Activated T-cell treated with anti-CD3 and anti-CD28 coated beads for 4 hours (primary cell): Measurements from ENCODE around the gene SMOC1.

Source experiments
- DNase-seq: peaks from one replicate; pipeline ENCODE4 v3.0.0-alpha.2; 2020

Gene SMOC1, protein sequence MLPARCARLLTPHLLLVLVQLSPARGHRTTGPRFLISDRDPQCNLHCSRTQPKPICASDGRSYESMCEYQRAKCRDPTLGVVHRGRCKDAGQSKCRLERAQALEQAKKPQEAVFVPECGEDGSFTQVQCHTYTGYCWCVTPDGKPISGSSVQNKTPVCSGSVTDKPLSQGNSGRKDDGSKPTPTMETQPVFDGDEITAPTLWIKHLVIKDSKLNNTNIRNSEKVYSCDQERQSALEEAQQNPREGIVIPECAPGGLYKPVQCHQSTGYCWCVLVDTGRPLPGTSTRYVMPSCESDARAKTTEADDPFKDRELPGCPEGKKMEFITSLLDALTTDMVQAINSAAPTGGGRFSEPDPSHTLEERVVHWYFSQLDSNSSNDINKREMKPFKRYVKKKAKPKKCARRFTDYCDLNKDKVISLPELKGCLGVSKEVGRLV

DNA sequence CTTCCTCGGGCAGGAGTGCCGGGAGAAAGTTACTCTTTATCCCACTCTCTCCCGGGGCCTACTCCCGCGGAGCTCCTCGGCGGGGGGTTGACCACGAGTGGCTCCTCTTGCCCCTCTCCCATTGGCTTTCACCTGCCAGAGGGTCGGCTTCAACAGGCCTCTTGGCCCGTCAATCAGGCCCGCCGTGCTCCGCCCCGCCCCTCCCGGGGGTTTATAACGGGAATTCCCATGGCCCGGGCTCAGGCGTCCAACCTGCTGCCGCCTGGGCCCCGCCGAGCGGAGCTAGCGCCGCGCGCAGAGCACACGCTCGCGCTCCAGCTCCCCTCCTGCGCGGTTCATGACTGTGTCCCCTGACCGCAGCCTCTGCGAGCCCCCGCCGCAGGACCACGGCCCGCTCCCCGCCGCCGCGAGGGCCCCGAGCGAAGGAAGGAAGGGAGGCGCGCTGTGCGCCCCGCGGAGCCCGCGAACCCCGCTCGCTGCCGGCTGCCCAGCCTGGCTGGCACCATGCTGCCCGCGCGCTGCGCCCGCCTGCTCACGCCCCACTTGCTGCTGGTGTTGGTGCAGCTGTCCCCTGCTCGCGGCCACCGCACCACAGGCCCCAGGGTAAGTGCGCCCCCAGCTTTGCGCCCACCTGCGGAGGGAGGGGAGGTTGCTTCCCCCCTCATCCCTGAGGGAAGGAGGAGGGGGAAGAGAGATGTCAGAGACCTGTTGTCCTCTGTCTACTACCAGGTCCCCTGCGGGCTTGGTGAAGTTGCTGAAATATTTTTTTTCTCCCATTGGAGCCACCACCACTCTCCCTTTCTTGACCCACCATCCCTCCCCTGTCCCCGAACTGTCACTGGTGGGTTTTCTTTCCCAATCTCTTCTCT is at the start of gene SMOC1:
Gene SMOC1, plus strand, starts transcription at position 242 of the 869 bp plus-strand sequence. Its CDS starts 263 bp downstream, at position 505.
- no peak for DNase-seq

DNA sequence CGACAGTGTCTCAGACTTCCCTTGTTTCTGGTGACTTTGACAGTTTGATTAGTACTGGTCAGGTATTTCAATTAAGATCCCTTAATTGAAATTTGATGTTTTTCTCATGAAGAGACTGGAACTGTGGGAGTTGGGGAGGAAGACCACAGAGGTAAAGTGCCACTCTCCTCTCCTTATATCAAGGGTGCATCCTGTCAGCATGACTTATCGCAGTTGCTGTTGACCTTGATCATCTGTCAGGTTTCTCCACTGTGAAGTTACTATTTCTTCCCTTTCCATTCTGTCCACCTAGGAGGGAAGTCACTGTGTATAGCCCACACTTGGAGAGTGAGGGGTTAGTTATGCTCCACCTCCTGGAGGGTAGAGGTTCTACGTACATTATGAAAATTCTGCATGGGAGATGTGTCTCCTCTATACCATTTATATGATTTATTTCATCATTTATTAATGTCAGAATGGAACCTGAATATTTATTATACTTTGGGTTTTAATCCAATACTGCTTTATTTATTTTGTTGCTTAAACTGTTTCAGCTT is 40.3 kb upstream of the SMOC1 start:
- no peak for DNase-seq

DNA sequence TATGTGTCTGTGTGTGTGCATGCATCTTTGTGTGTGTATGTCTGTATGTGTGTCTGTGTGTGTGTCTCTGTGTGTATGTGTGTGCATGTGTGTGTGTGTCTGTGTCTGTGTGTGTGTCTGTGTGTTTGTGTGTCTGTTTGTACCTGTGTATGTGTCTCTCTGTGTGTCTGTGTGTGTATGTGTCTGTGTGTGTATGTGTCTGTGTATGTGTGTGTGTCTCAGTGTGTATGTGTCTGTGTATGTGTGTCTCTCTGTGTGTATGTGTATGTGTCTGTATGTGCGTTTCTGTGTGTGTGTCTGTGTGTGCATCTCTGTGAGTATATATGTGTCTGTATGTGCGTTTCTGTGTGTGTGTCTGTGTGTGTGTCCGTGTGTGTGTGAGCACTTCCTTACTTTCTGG is 39.6 kb upstream of the SMOC1 start:
- no peak for DNase-seq

DNA sequence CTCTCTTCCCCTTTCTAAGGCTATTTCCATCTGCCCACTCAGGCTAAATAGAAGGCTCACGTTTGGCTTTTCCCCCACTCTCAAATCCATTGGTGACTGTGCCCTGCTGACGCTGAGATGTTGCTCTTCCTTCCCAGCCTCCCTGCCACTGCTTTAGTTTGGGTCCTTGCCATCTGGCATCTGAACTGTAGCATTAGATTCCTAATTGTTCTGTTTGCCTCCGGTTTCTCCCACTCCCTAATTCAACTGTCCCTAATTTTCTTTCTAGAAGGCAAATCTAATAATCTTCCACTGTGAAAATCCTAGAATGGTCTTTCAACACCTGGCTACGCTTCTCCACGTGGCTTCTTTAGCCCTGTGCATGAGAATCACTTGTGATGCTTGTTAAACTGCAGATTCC is 37.6 kb upstream of the SMOC1 start:
- no peak for DNase-seq

DNA sequence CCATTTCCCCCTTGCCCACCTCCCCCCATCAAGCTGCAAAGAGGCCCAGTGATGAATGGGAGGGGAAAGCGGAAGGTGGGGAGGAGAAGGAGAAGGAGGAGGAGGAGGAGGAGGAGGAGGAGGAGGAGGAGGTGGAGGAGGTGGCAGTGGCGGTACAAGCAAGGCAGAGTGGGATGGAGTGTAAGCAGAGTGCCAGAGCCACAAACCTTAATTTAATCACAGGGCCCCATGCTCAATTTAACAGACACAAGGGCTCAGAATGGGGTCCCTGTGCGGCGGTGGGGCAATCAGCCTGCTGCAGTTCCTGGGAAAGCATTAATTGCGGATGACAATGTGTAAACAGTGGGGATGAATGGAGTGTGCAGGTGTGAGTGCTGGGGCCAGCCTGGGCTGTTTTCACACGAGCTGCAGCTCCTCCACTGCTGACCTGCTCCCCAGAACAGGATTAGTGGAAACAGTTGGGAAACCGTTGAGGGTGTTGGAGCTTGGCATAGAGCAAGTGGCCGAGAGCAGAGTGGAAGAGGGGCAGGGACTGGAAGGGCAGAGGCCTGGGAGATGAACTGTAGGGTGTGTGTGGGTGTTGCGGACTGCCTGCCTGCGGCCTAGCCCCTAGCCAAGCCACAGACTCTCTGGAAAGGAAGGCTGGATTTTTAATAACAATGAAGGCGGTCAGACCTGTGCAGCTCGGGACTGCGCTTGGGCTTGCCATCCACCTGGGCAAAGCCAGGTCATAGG is 36.4 kb upstream of the SMOC1 start:
- no peak for DNase-seq

DNA sequence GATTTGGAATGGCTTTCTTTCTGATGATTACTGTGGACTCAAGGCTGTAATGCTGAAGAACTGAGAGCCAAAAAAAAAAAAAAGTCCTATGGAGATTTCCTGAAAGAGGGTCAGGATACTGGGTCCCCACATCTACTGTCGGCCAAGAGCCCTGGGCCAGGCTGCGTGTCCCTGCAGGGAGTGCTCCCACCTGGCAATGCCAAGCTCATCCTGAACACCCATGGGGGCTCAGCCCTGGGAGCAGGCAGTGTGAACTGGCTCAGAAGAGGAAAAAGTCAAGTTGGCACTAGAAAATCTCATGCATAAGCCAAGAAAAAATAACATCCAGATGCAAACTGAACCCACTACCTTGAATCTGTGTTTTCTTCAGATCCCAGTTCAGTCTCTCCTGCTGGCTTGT is 35.0 kb upstream of the SMOC1 start:
- DNase-seq, result no peak

DNA sequence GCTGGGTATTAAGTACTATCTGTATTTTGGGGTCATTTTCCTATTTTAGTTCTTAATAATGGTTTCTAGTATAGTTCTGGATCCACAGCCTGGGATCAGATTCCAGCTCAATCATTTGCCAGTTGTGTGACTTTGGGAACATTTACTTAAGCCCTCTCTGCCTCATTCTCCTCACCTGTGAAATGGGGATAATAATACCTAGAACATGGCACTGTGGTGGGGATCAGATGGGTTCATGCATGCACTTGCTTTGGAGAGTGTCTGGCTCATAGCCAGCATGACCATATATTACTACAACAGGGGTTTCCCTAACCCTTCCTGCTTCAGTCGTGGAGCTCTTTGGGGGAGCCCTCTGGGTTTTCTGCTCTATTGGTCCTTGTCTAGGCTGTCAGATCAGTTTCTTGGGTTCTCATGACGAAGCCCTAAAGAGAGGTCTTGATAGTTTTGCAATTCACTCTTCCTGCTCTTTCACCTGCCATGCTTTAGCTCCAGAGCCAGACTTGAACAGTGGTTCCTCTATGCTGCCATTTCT is 34.1 kb upstream of the SMOC1 start:
- no peak for DNase-seq

DNA sequence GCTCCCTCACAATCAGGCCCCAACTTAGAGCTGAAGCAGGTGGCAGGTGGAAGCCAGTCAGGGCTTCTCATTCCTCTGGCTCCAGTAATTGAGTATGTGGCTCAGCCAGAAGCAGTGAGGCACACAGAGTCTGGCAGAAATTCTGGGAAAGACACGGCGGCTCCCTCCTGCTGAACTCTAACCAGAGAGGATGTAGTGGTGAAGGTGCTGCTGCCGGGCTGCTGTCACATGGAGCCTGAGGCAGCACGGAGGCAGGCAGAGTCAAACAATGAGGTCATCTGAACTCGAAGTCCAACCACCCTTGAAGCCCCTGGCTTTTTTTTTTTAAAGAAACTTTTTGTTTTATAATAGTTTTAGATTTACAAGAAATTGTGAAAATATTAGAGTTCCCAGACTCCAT is 33.4 kb upstream of the SMOC1 start:
- DNase-seq, result no peak

DNA sequence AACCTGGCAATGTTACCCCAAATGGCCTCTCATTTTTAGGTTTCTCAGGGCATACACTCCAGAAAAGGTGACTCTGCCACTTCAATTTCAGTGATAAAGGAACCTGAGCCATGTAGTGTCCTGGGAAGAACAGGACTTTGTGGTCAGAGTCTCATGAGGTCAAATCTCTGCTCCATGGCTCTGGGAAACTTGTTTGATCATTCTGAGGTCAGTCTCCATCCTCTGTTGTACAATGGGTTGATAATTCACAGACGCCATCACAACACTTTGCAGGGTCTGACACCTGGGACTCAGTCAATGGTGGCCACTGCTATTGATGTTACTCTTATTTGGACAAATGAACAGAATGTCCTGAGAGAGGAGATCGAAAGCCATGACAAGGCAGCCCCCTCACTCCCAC is 31.1 kb upstream of the SMOC1 start:
- no peak for DNase-seq

DNA sequence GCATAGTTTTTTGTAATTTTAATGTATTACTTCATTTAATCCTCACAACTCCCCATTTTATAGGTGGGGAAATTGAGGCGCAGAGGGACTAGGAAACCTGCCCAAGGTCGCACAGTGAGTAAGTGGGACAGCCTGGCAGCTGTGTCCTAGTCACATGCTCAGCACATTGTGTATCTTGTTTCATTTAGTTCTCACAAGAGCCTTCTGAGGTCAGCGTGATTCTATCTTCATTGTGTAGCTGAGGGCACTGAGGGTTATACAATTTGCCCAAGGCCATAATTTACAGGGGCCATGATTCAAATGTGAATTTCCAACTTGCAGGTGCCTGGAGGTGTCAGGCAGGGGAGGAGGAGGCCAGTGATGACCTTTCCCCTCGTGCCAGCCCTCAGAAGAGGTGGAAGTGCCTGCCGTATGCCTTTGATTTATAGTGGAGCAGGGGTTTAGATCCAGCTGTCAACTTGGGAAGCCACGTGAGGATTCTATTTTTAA is 30.3 kb upstream of the SMOC1 start:
- DNase-seq, result no peak

DNA sequence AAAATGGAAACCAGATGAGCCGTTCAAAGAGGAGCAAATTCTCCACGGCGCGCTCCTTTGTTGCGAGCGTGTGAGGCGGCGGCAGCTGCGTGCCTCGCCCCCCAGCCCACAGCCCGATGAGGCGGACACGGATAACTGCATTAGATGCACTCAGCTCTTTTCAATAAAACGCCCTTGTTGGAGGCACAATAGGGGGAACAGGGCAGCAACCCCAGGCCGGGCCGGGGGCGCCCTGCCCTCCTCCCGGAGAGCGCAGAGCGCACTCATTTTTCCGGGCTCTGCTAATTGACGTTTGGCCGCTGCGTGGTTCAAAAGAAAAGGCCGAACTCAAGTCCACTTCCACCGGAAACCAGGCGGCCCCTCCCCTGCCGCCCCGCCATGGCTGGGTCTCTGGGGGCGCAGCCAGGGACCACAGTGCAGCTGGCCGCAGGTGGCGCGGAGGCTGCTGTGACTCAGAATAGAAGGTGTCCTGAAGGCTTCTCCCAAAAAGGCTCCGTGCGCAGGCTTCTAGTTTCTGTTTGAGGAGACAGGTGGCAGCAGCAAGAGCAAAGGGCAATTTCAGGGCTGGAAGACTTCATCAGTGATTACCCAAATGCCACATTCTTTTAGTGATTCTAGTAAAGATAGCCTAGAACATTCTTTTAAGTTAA is 29.0 kb upstream of the SMOC1 start:
- DNase-seq, result no peak

DNA sequence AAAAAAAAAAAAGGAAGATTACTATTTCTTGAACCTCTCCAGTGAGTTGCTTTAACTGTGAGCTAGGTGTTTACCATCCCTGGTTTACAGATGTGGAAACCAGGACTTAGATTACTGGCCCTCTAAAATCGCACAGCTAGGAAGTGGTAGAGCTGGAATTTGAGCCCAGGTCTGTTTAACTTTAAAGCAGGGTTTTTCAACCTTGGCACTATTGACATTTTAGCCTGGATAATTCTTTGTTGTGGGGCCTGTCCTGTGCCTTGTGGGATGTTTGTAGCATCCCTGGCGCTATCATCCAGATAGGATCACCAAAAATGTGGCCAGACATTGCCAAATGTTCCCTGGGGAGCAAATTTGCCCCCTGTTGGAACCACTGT is 28.5 kb upstream of the SMOC1 start:
- no peak for DNase-seq

DNA sequence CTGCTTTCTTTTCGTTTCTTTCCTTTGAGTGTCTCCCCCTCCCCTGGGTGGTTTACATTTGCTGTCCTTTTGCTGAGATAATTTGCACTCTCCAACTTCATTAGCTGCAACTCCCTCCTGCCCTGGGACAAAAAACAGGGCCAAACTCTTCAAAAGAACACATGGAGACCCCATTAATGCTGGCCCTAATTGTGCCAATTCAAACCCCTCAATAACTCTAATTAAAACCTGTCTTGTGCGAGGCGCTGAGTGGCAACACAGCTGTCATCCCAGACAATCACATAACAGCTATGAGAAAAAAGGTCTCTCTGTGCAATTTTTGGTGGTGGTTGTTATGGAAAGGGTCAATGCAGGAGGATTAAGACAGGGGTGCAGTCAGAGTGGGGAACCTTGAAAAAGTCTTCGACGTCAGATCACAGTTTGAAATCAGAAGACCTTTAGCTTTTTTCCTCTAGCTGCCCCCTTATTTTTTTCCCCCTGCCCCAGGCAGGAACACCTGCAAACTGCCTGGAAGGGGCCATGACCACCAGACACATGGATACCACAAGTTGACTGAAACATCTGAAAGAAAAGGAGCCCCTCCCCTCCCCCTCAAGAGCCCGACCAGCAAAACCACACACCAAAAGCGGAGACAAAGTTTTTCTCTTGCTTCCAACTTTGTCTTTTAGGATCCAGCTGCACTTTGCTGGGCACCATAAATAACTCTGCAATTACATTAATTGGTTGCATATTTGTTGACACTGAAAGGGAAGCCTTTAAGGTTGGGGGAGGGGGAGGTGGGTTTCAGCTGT is 26.5 kb upstream of the SMOC1 start:
- no peak for DNase-seq

DNA sequence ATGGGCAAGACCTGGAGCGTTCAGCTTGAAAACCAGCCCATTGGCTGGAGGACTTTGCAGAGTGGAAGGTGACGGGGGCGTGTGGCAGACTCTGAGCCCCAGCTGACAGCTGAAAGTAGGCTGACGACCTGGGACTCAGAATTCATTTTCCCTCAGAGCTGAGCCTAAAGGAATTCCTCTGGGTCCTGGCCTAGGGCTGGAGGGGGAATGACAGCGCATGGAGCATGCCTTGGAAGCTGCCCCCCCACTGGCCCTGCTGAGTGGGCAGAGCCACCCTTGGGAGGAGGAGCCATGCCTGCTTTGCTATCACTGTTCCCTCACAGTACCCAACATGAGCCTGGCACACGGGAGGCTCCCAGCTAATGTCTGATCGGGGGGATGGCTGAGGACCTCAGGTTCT is 25.4 kb upstream of the SMOC1 start:
- no peak for DNase-seq

DNA sequence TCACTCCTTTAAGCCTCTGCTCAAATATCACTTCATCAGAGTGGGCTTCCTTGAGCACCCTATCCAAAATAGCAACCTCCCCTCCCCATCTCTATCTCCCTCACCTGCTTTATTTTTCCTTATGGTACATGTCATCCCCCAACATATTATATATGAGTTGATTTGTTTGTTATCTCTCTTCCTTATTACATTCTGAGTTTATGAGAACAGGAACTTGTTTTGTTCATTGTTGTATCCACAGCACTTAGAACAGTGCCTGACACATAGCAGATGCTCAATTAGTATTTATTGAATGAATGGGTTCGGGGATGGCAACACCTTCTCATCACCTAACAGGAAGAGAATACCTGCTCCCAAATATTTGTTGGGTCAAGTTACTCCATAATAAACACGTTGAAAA is 24.6 kb upstream of the SMOC1 start:
- no peak for DNase-seq

DNA sequence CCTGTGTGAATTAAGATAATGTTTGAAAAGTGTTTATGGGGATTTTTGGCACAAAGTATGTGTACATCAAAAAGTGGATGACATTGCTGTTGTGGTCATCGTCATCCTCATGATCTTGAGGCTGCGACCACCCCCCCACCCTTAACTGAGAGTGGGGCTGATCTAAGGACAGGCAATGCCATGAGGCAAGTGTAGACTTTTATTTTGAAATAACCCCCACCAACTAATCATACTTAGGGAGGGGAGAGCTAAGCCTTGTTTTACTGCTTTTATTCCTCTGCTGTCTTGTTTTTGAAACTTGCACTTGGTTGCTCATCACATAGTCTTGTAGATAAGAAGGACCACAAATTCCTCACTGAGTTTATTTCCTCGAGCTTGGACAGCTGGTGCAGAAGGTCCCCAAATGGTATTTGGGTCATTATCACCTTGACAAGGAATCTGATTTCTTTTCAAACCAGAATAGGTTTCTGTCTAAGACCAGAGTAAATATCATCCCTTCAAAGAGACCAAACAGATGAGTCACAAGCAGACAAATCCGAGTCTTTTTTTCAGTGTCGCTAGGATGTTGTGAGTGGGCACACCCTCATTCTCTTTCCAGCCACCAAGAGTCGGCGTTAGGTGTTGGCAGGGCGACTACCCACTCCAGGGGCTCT is 23.9 kb upstream of the SMOC1 start:
- no peak for DNase-seq

DNA sequence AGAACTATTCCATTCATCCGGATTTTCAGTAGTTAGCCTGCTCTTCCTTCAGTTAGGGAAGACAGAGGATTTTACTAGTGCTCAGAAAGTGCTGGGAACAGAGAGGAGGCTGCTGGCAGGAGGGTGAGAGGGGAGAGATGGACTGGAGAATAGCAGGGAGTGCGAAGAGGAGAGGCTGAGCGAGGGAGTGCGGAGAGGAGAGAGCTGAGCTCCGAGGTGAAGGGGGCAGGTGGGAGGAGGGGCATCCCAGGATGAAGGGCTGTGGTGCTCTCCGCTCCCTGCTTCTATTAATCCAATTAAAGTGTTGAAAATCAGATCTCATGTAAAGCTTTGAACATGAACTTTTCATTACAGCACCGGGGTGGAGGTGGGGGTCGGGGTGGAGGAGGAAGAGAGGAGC is 20.4 kb upstream of the SMOC1 start:
- DNase-seq, result no peak

DNA sequence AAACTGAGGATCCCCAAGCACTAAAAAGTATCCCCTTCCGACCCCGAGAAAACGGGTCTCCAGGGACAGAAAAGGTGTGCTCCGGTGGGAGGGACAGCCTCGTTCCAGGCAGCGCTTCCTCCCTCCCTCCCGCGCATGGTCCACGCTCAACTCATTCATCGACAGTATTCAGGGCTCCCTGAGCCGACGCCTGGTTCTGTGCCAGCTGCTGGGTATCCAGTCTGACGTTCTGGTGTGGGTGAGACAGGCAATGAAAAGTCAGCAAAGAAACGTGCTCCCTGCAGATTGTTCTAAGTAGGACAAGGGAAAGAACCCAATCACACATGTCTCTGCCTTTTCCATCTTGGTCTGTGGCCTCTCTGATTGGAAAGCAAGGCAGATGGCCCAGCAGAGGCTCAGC is 19.6 kb upstream of the SMOC1 start:
- no peak for DNase-seq

DNA sequence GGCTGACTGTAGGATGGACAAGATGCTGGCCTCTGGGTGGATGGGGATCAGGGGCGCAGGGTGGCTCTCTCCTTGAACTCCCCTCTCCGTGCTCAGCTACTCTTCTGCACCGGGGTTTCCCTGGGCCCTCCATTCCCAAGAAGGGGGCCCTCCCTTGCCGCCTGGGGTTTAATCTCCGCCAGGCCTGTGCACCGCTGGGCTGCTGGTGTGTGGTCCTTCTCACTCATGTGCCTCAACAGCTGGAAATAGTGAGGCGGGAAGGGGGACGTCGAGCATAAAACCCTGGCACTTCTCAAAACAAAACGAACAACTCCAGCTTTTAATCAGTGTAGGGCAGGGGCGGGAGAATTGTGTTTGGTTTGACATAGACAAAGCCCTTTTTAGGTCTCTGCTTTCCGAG is 19.0 kb upstream of the SMOC1 start:
- no peak for DNase-seq

DNA sequence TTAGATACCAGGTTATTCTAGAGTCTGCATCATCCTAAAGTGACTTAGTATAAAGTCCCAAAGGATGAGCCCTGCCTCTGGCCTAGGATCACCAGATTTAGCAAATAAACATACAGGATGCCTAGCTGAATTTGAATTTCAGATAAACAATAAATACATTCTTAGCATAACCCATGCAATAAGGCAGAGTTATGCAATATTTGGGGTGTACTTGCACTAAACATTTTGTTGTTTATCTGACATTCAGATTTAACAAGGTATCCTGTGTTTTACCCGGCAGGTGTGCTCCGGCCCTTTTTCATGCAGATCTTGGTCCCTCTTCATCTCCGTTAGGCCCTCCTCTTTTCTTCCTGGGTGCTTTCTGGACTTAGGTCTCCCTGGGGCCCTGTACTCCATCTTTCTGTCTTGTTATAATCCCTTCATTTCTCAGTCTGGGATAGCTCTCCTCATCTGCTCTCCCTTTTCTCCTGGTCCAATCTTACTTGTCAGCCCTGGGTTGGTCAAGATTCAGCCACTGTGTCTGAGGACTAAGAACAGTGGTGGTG is 18.1 kb upstream of the SMOC1 start:
- DNase-seq, result no peak

DNA sequence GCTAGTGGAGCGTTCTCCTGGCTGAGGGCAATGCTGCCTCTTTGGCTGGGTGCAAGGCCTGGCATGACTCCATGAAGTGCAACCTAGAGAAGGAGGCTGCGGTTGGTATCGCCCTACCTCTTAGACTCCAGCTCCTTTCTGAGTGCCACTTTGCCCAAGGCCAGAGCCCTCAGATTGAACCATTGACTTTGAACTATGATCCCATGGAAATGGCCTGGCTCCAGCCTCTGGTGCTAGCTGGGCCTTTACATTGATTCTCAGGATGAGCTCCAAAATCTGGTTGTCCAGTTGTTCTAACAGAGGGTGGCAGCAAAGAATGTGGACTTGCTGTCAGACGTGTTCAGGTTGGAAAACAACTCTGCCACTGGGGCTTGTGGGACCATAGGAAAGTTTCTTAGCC is 16.1 kb upstream of the SMOC1 start:
- no peak for DNase-seq
